GM12875 (cell line): ENCODE data around the gene MPC1L.

ENCODE experiments used
- H3K4me3 ChIP-seq: one replicate; pipeline ENCODE4 v1.5.1; 2011; ENCODE audit warnings: low read depth, low read length, control low read depth
- CTCF ChIP-seq: IDR thresholded peaks from 2 replicates; pipeline ENCODE4 v1.5.1; 2011; ENCODE audit warnings: low read depth, mild to moderate bottlenecking, control low read depth, inconsistent platforms, low read length, moderate library complexity, borderline replicate concordance; ENCODE audit not compliant: insufficient read depth

The MPC1L gene

GRCh38 chrX:40663880-40664630 lies 40.8 kb downstream of the MPC1L start:
- H3K4me3 ChIP-seq: no peak overlapping the region
- peak; percentile 22; the same call in 1 of the 2 replicates for TF ChIP-seq CTCF

DNA sequence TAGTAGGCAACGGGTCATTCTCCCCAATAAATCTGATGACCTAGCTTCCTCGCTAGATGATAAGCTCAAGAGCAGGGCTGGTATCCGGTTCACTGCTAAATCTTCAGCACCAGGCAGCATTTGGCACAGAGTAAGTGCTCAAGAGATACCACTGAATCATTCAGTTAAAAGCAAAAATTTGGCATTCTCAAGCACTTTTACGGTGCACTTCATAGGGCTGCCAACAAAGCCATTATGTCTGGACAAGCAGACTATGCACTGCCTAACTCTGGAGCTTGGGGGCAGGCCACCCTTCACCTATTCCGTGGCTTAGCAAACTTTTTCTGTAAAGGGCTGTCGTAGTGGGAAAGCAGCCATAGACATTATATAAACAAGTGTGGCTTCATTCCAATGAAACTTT lies 47.9 kb downstream of the MPC1L start:
- H3K4me3 ChIP-seq: no peak overlapping the region
- no peak for TF ChIP-seq CTCF
